ENCODE data around the gene HOXA5.

The HOXA5 gene

GRCh38 chr7:27119412-27119911, 24.0 kb downstream of the HOXA5 start:
- peak; percentile 1 for DNase-seq (ENCODE audit: low read depth, low spot score)

- DNase-seq (ENCODE audit: low read depth, low spot score) = peak; percentile 6
These were observed 24.9 kb downstream of the HOXA5 start for GRCh38 chr7:27118580-27118979.

GRCh38 chr7:27117887-27118491, 25.5 kb downstream of the HOXA5 start:
- DNase-seq (ENCODE audit: low read depth, low spot score) = peak; percentile 47

GRCh38 chr7:27116962-27117886, 26.3 kb downstream of the HOXA5 start:
- DNase-seq (ENCODE audit: low read depth, low spot score) = peak; percentile 59

GRCh38 chr7:27116031-27116961, 27.2 kb downstream of the HOXA5 start:
- no peak for DNase-seq (ENCODE audit: low read depth, low spot score)

- DNase-seq (ENCODE audit: low read depth, low spot score) = peak; percentile 87
These were observed 28.1 kb downstream of the HOXA5 start for GRCh38 chr7:27115221-27116026.

- DNase-seq (ENCODE audit: low read depth, low spot score) = no peak
These were observed 28.6 kb downstream of the HOXA5 start for GRCh38 chr7:27114881-27115220.

GRCh38 chr7:27113991-27114769, 29.3 kb downstream of the HOXA5 start:
- DNase-seq (ENCODE audit: low read depth, low spot score) = peak; percentile 56

GRCh38 chr7:27112955-27113949, 30.2 kb downstream of the HOXA5 start:
- DNase-seq (ENCODE audit: low read depth, low spot score) = peak; percentile 93

GRCh38 chr7:27112361-27112760, 31.1 kb downstream of the HOXA5 start:
- DNase-seq (ENCODE audit: low read depth, low spot score) = no peak

- DNase-seq (ENCODE audit: low read depth, low spot score) = peak; percentile 50
These were observed 31.7 kb downstream of the HOXA5 start for GRCh38 chr7:27111751-27112277.

GRCh38 chr7:27111042-27111750, 32.3 kb downstream of the HOXA5 start:
- DNase-seq (ENCODE audit: low read depth, low spot score) = peak; percentile 31

GRCh38 chr7:27110186-27111031, 33.1 kb downstream of the HOXA5 start:
- DNase-seq (ENCODE audit: low read depth, low spot score) = peak; percentile 89

GRCh38 chr7:27109466-27110185, 33.9 kb downstream of the HOXA5 start:
- DNase-seq (ENCODE audit: low read depth, low spot score) = peak; percentile 2

- DNase-seq (ENCODE audit: low read depth, low spot score) = peak; percentile 87
These were observed 34.9 kb downstream of the HOXA5 start for GRCh38 chr7:27108390-27109127.
